NCI-H526 treated with DMSO at 0.1 percent for 48 hours (cell line): ENCODE data around the gene TYSND1.
"Not testable (repeated sequence)": the region's sequence is repeated elsewhere in the genome, so short reads cannot be mapped to it uniquely, and the experiment has no call there.

ENCODE experiments used
- DNase-seq: peaks from one replicate; lab custom pipeline; 2025; lab: John Stamatoyannopoulos, UW

The TYSND1 gene

GRCh38 chr10:70163448-70163847, 16.9 kb upstream of the TYSND1 start:
- no peak for DNase-seq

GRCh38 chr10:70162892-70163201, 16.3 kb upstream of the TYSND1 start:
- no peak for DNase-seq

- no peak for DNase-seq
These were observed 15.8 kb upstream of the TYSND1 start for GRCh38 chr10:70162151-70162891.

- DNase-seq: no peak
These were observed 14.3 kb upstream of the TYSND1 start for GRCh38 chr10:70160798-70161197.

- DNase-seq: not testable (repeated sequence)
These were observed 12.9 kb upstream of the TYSND1 start for GRCh38 chr10:70159366-70159765.

GRCh38 chr10:70158113-70158512, 11.6 kb upstream of the TYSND1 start:
- DNase-seq: no peak

- no peak for DNase-seq
These were observed 8.8 kb upstream of the TYSND1 start for GRCh38 chr10:70155255-70155838.

- no peak for DNase-seq
These were observed 2.0 kb upstream of the TYSND1 start for GRCh38 chr10:70148516-70148915.

GRCh38 chr10:70147259-70147625, 742 bp upstream of the TYSND1 start:
- no peak for DNase-seq

GRCh38 chr10:70145666-70146488, 623 bp downstream of the TYSND1 start:
- DNase-seq: no peak

- no peak for DNase-seq
These were observed 1.3 kb downstream of the TYSND1 start for GRCh38 chr10:70145166-70145665.

- DNase-seq: no peak
These were observed 2.0 kb downstream of the TYSND1 start for GRCh38 chr10:70144372-70145110.

GRCh38 chr10:70142555-70142954, 3.9 kb downstream of the TYSND1 start:
- DNase-seq: no peak

- DNase-seq: no peak
These were observed 6.2 kb downstream of the TYSND1 start for GRCh38 chr10:70140297-70140696.

- DNase-seq: no peak
These were observed 6.6 kb downstream of the TYSND1 start for GRCh38 chr10:70139997-70140250.

GRCh38 chr10:70139151-70139996, 7.1 kb downstream of the TYSND1 start:
- no peak for DNase-seq

GRCh38 chr10:70137927-70138883, 8.3 kb downstream of the TYSND1 start:
- DNase-seq: no peak

- DNase-seq: no peak
These were observed 9.4 kb downstream of the TYSND1 start for GRCh38 chr10:70137135-70137534.

GRCh38 chr10:70135684-70136083, 10.8 kb downstream of the TYSND1 start:
- no peak for DNase-seq

- DNase-seq: no peak
These were observed 11.5 kb downstream of the TYSND1 start for GRCh38 chr10:70135046-70135445.
